A549 (cell line): Measurements from ENCODE around the gene C2CD2. TPM values are rescaled to one million over a fixed set of nuclear protein-coding genes. Genes with fewer than 3 reads are reported as not detected.

Source experiments
- ATAC-seq, 2 experiments: fragments of 200-7000 bp in 1 of 2; fragments of >200 bp in 1 of 2; cut with Nextera tagmentation in 1 of 2; cut with Tn5 transposase in 1 of 2; 3 replicates each; pipeline versions ENCODE4 v1.8.0 to v1.9.1; 2018 to 2020; ENCODE audit warnings: mild to moderate bottlenecking in 1 of 2, moderate library complexity in 1 of 2
- CTCF ChIA-PET: fragments of 300-600 bp; sonication (Branson Sonifier 250); formaldehyde crosslinking; extraction: SDS; loops from one replicate; lab custom pipeline; 2021; ENCODE audit warnings: antibody characterized with exemption, inconsistent platforms; lab: Yijun Ruan, JAX
- POLR2A ChIA-PET: fragments of 350-600 bp; formaldehyde crosslinking; extraction: SDS; loops from one replicate; lab custom pipeline; 2021; ENCODE audit warnings: antibody characterized with exemption, inconsistent platforms; lab: Yijun Ruan, JAX
- DNase-seq, 2 experiments: peaks; one replicate each; pipeline versions ENCODE4 v3.0.0 to v3.0.0-alpha.2; 2011 to 2016; ENCODE audit warnings: low read depth in 1 of 2, low spot score in 1 of 2
- FAIRE-seq: peaks from 2 replicates; lab custom pipeline; 2011; peaks lifted over from hg19 to GRCh38; lab: Jason Lieb, UNC
- H3K27ac ChIP-seq, 2 experiments: fragments of >200 bp; sonication (Bioruptor Twin); formaldehyde crosslinking; 3 replicates each; pipeline ENCODE4 v1.5.1; 2016 to 2017
- H3K4me1 ChIP-seq: fragments of >200 bp; sonication (Bioruptor Twin); formaldehyde crosslinking; 3 replicates; pipeline ENCODE4 v1.6.1; 2016
- H3K4me2 ChIP-seq: fragments of >200 bp; sonication (Bioruptor Twin); formaldehyde crosslinking; 3 replicates; pipeline ENCODE4 v1.6.1; 2016
- H3K4me3 ChIP-seq: fragments of >200 bp; sonication (Bioruptor Twin); formaldehyde crosslinking; 3 replicates; pipeline ENCODE4 v1.5.1; 2016
- H3K9me3 ChIP-seq: fragments of >200 bp; sonication (Bioruptor Twin); formaldehyde crosslinking; 3 replicates; pipeline ENCODE4 v1.6.1; 2016
- BHLHE40 ChIP-seq: IDR thresholded peaks from 2 replicates; pipeline ENCODE4 v1.6.1; 2012; ENCODE audit warnings: low read depth, low read length, inconsistent platforms
- CEBPB ChIP-seq, 2 experiments: fragments of >200 bp in 1 of 2; sonication (Bioruptor Twin) in 1 of 2; formaldehyde crosslinking in 1 of 2; IDR thresholded peaks; 2 replicates each; pipeline ENCODE4 v1.6.1; 2012 to 2016
- CHD2 ChIP-seq: fragments of 150-350 bp; IDR thresholded peaks from 2 replicates; pipeline ENCODE4 v1.6.1; 2014; ENCODE audit warnings: low read length; ENCODE audit not compliant: partially characterized antibody
- EHF ChIP-seq: fragments of 250-450 bp; sonication (Bioruptor Pico); IDR thresholded peaks from 2 replicates; pipeline ENCODE4 v1.5.0; 2020; ENCODE audit warnings: mild to moderate bottlenecking
- ESRRA ChIP-seq: fragments of 150-350 bp; IDR thresholded peaks from 2 replicates; pipeline ENCODE4 v1.6.1; 2014; ENCODE audit warnings: mild to moderate bottlenecking, low read length, borderline replicate concordance
- GATA3 ChIP-seq: IDR thresholded peaks from 2 replicates; pipeline ENCODE4 v1.6.1; 2012; ENCODE audit warnings: borderline replicate concordance
- HOXA7 ChIP-seq: fragments of 250-450 bp; sonication (Bioruptor Pico); IDR thresholded peaks from 2 replicates; pipeline ENCODE4 v1.5.0; 2020; ENCODE audit warnings: mild to moderate bottlenecking, moderate library complexity
- HOXB13 ChIP-seq: fragments of 250-450 bp; sonication (Bioruptor Pico); IDR thresholded peaks from 2 replicates; pipeline ENCODE4 v1.5.0; 2020; ENCODE audit warnings: low read depth, mild to moderate bottlenecking, moderate library complexity
- HOXB5 ChIP-seq: fragments of 250-450 bp; sonication (Bioruptor Pico); IDR thresholded peaks from 2 replicates; pipeline ENCODE4 v1.5.0; 2020; ENCODE audit warnings: mild to moderate bottlenecking, moderate library complexity
- JUNB ChIP-seq: fragments of >200 bp; sonication (Bioruptor Twin); formaldehyde crosslinking; IDR thresholded peaks from 2 replicates; pipeline ENCODE4 v1.6.1; 2016
- MAX ChIP-seq: IDR thresholded peaks from 2 replicates; pipeline ENCODE4 v1.6.1; 2012
- MAZ ChIP-seq: fragments of 150-350 bp; IDR thresholded peaks from 2 replicates; pipeline ENCODE4 v1.6.1; 2014; ENCODE audit warnings: antibody characterized with exemption, low read depth, low read length, borderline replicate concordance
- NFE2L2 ChIP-seq: fragments of 150-350 bp; conservative IDR thresholded peaks from 2 replicates; pipeline ENCODE4 v1.6.1; 2014; ENCODE audit warnings: low read length
- PBX3 ChIP-seq: IDR thresholded peaks from 2 replicates; pipeline ENCODE4 v1.6.1; 2012
- POLR2A ChIP-seq: IDR thresholded peaks from 2 replicates; pipeline ENCODE4 v1.6.1; 2012; ENCODE audit warnings: mild to moderate bottlenecking, low read length
- RARB ChIP-seq: fragments of 250-450 bp; sonication (Bioruptor Pico); IDR thresholded peaks from 2 replicates; pipeline ENCODE4 v1.8.0; 2021; ENCODE audit warnings: mild to moderate bottlenecking, moderate library complexity
- REST ChIP-seq: fragments of 200-600 bp; sonication (generic); IDR thresholded peaks from 2 replicates; pipeline ENCODE4 v1.6.1; 2016; ENCODE audit warnings: antibody characterized with exemption, mild to moderate bottlenecking, moderate library complexity
- USF2 ChIP-seq: fragments of 450-650 bp; IDR thresholded peaks from 2 replicates; pipeline ENCODE4 v1.6.1; 2014; ENCODE audit warnings: antibody characterized with exemption
- ZC3H11A ChIP-seq: fragments of 450-650 bp; IDR thresholded peaks from 2 replicates; pipeline ENCODE4 v1.6.1; 2014; ENCODE audit warnings: antibody characterized with exemption, mild to moderate bottlenecking
- ZNF302 ChIP-seq: fragments of 250-450 bp; sonication (Bioruptor Pico); IDR thresholded peaks from 2 replicates; pipeline ENCODE4 v1.9.0; 2021; ENCODE audit warnings: inconsistent platforms, mild to moderate bottlenecking, moderate library complexity
- WGBS: methylation state at CpG from one replicate; pipeline ENCODE4 v1.1.6; 2017; ENCODE audit errors: missing lambda C conversion rate; 5-methylcytosine and 5-hydroxymethylcytosine counted together
- polyA plus RNA-seq, 4 experiments: library from polyadenylated mRNA; depleted of rRNA in 3 of 4; stranded (reverse); fragments of >200 nt; fragmentation: RNase III in 1 of 4; extraction: RNeasy Plus Mini Kit Qiagen cat#74134 plus additional on column Dnase treatment in 1 of 4; gene quantifications; 2 replicates in 3 of 4; 3 replicates in 1 of 4; pipeline ENCODE4 v1.2.3, GENCODE V29; 2011 to 2017

C2CD2 gene
- polyA plus RNA-seq, 2 of the 4 experiments (the other 2 are of a cell fraction) = 7.0 to 13.5 TPM

DNA sequence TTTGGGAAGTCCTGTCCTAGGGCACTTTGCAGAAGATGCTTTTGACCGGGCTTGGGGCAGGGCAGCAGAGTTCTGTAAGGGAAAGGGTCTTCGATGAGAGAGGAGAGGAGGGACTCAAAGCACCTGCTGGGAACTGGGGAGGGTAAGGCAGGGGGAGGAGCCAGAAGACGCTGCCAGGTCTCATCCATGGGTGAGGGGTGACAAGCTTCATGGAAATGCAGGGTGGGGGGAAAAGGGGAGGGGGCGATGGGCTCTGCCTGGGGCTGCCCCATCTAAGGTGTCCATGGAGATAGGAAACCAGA, 20.9 kb upstream of the C2CD2 start:
- no peaks in the 10 kb centered on the region for H3K4me1 ChIP-seq
- DNase-seq (no peak), ATAC-seq (no peak), FAIRE-seq (no peak)
- no peak for TF ChIP-seq CEBPB (IDR thresholded peaks at IDR 0.05)
- no peak for TF ChIP-seq HOXB13 (CRISPR knock-in tag)
- TF ChIP-seq ZC3H11A = no peak
- H3K9me3 ChIP-seq = peaks cover 4% of the 10 kb centered on the region; the same call in 1 of the 3 replicates
- H3K4me3 ChIP-seq = no peak overlapping the region
- no peak overlapping the region for H3K4me2 ChIP-seq
- POLR2A ChIA-PET = no interaction called here
- H3K27ac ChIP-seq = no peak overlapping the region
- CTCF ChIA-PET = interaction anchor here (0.7 kb wide), 1 partner anchor 245 kb away, joined by 3 read pairs; no protein-coding TSS in a partner anchor
- WGBS = 48% methylated on average over 4 of the region's 4 CpGs

DNA sequence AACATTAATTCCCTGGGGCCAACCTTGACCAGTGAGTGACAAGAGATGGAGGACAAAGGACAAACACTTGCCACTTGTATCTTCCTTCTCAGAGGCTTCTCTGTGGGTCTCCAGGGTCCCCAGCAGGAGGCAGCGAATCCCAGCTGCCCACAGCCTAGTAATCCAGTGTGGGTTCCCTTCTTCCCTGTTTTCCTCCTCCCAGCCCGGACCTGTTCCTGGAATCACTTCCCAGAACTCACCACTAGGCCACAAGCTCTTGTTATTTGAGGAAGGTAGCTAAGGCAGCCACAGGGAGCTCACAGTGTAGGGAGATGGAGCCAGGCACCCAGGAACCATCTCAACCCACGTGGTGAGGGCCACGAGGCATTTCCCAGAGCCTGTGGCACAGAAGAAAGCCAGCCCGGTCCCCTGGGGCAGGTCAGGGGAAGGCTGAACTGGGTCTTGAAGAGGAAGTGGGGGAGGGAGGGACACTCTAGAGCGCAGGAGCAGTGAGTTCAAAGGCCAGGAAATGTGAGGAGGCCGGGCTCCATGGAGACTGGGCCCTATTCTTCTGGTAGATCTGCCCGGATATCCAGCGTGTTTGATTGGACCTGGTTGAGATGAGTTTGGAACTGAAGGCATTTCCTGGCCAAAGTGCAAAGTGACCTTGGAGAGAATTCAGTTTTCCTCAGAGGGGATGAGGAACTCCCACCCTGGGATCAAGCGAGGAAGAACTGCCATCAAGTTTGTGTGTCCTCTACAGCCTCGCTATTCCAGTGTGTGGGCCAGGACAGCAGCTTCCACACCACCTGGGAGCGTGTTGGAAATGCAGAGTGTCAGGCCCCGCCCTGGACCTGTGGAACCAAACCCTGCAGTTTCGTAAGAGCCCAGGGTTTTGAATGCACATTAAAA, 20.3 kb upstream of the C2CD2 start:
- ChIA-PET POLR2A (no interaction called here), CTCF (interaction anchor here (0.8 to 1.4 kb wide), 2 partner anchors 134 to 158 kb away, joined by 3 read pairs; no protein-coding TSS in a partner anchor)
- WGBS = 85% methylated on average over 10 of the region's 14 CpGs
- Histone ChIP-seq H3K9me3 (no peaks in the 10 kb centered on the region; the same call in 2 of the 3 replicates), H3K4me2 (no peak overlapping the region), H3K27ac (no peak overlapping the region)
- DNase-seq = peak in 1 of 2 experiments; percentile 23
- TF ChIP-seq ZNF302 (CRISPR knock-in tag) = no peak
- TF ChIP-seq POLR2A = no peak
- TF ChIP-seq USF2 = no peak
- TF ChIP-seq PBX3 = no peak
- no peak for TF ChIP-seq JUNB
- TF ChIP-seq HOXB5 (CRISPR knock-in tag) = no peak
- TF ChIP-seq REST = no peak
- TF ChIP-seq HOXA7 (CRISPR knock-in tag) = no peak
- TF ChIP-seq CEBPB (IDR thresholded peaks at IDR 0.05) = no peak
- TF ChIP-seq GATA3 = no peak
- TF ChIP-seq EHF (CRISPR knock-in tag) = no peak
- no peak for TF ChIP-seq RARB
- no peak for TF ChIP-seq MAX
- no peak for TF ChIP-seq MAZ
- no peak for TF ChIP-seq NFE2L2
- no peak for TF ChIP-seq ESRRA
- no peak for TF ChIP-seq BHLHE40
- no peak for TF ChIP-seq CHD2
- TF ChIP-seq, all 56 proteins: peak for 0
- no peaks in the 10 kb centered on the region for H3K4me1 ChIP-seq
- ATAC-seq (peak; percentile 50 to 71; a peak in 5 of 6 replicates), FAIRE-seq (no peak)
- no peak overlapping the region for H3K4me3 ChIP-seq
